Measurements from ENCODE around the gene HK3. TPM values are rescaled to one million over a fixed set of nuclear protein-coding genes. Genes with fewer than 3 reads are reported as not detected.

HK3 gene
- polyA plus RNA-seq, 1 donor (not counting 4 experiments of a cell fraction or from before 2014, with no cell fraction given), result not detected

GRCh38 chr5:176894298-176894697 is 4.8 kb downstream of the HK3 start:
- DNase-seq (ENCODE audit: low read depth, low spot score) (no peak), FAIRE-seq (no peak)
- Histone ChIP-seq H3K4me2 (ENCODE audit: control insufficient read depth, extremely low read depth, insufficient read depth, low read depth, low read length) (no peak overlapping the region), H3K4me1 (ENCODE audit: control insufficient read depth, extremely low read depth, insufficient read depth, low read length) (no peaks in the 10 kb centered on the region), H3K9me3 (ENCODE audit: control insufficient read depth, low read depth, low read length) (no peaks in the 10 kb centered on the region), H3K36me3 (ENCODE audit: control insufficient read depth in 2 of 2, extremely low read depth in 1 of 2, insufficient read depth in 2 of 2, low read length in 2 of 2) (no peaks in the 10 kb centered on the region), H3K27me3 (ENCODE audit: control insufficient read depth, extremely low read depth, insufficient read depth, low read length) (peaks cover 10% of the 10 kb centered on the region), H3K27ac (ENCODE audit: control insufficient read depth, insufficient read depth, low read length) (no peak overlapping the region), H2AFZ (ENCODE audit: control insufficient read depth, low read length) (no peak overlapping the region), H3K9me1 (ENCODE audit: control insufficient read depth, extremely low read depth, insufficient read depth, low read length) (no peaks in the 10 kb centered on the region), H3K4me3 (ENCODE audit: control insufficient read depth in 2 of 3, extremely low read depth in 1 of 3, insufficient read depth in 2 of 3, low read depth in 1 of 3, low read length in 3 of 3) (no peak overlapping the region), H4K20me1 (ENCODE audit: control insufficient read depth, extremely low read depth, insufficient read depth, low read length) (no peaks in the 10 kb centered on the region), H3K9ac (ENCODE audit: control insufficient read depth, extremely low read depth, insufficient read depth, low read length) (no peak overlapping the region), H3K79me2 (ENCODE audit: control insufficient read depth, insufficient read depth, low read length) (no peaks in the 10 kb centered on the region)
- dilution Hi-C loops (cut with MboI; ENCODE audit: extremely low pct_ligation_motif_present, low sequenced_read_pairs), result no loop called here
- TF ChIP-seq EZH2 (IDR thresholded peaks at IDR 0.05; ENCODE audit: low read length) (no peak), CTCF (optimal IDR thresholded peaks at IDR 0.05 in 1 of 3, IDR thresholded peaks at IDR 0.05 in 1 of 3, conservative IDR thresholded peaks at IDR 0.05 in 1 of 3; ENCODE audit: extremely low read depth in 1 of 3, insufficient read depth in 2 of 3, low read length in 3 of 3) (no peak)

GRCh38 chr5:176892663-176893062 is 6.5 kb downstream of the HK3 start:
- no peak overlapping the region for H3K27ac ChIP-seq (ENCODE audit: control insufficient read depth, insufficient read depth, low read length)
- H4K20me1 ChIP-seq (ENCODE audit: control insufficient read depth, extremely low read depth, insufficient read depth, low read length), result no peaks in the 10 kb centered on the region
- H3K4me2 ChIP-seq (ENCODE audit: control insufficient read depth, extremely low read depth, insufficient read depth, low read depth, low read length), result no peak overlapping the region
- DNase-seq (ENCODE audit: low read depth, low spot score) (no peak), FAIRE-seq (no peak)
- H3K4me3 ChIP-seq (ENCODE audit: control insufficient read depth in 2 of 3, extremely low read depth in 1 of 3, insufficient read depth in 2 of 3, low read depth in 1 of 3, low read length in 3 of 3), result no peak overlapping the region
- H3K4me1 ChIP-seq (ENCODE audit: control insufficient read depth, extremely low read depth, insufficient read depth, low read length), result no peaks in the 10 kb centered on the region
- H3K36me3 ChIP-seq (ENCODE audit: control insufficient read depth in 2 of 2, extremely low read depth in 1 of 2, insufficient read depth in 2 of 2, low read length in 2 of 2), result no peaks in the 10 kb centered on the region
- H3K79me2 ChIP-seq (ENCODE audit: control insufficient read depth, insufficient read depth, low read length), result no peaks in the 10 kb centered on the region
- peaks cover 10% of the 10 kb centered on the region for H3K27me3 ChIP-seq (ENCODE audit: control insufficient read depth, extremely low read depth, insufficient read depth, low read length)
- H2AFZ ChIP-seq (ENCODE audit: control insufficient read depth, low read length), result no peak overlapping the region
- H3K9me3 ChIP-seq (ENCODE audit: control insufficient read depth, low read depth, low read length), result no peaks in the 10 kb centered on the region
- no peak overlapping the region for H3K9ac ChIP-seq (ENCODE audit: control insufficient read depth, extremely low read depth, insufficient read depth, low read length)
- dilution Hi-C loops (cut with MboI; ENCODE audit: extremely low pct_ligation_motif_present, low sequenced_read_pairs), result no loop called here
- TF ChIP-seq EZH2 (IDR thresholded peaks at IDR 0.05; ENCODE audit: low read length) (no peak), CTCF (optimal IDR thresholded peaks at IDR 0.05 in 1 of 3, IDR thresholded peaks at IDR 0.05 in 1 of 3, conservative IDR thresholded peaks at IDR 0.05 in 1 of 3; ENCODE audit: extremely low read depth in 1 of 3, insufficient read depth in 2 of 3, low read length in 3 of 3) (no peak)
- no peaks in the 10 kb centered on the region for H3K9me1 ChIP-seq (ENCODE audit: control insufficient read depth, extremely low read depth, insufficient read depth, low read length)

Data from keratinocyte (primary cell).